HepG2 (cell line): ENCODE results near the gene TSPAN31. TPM values are rescaled to one million over a fixed set of nuclear protein-coding genes. Genes with fewer than 3 reads are reported as not detected.
A peak's percentile ranks its signal among the peaks of the same experiment; 100 is the strongest.

Experiments
- FOSL2 ChIP-seq: sonication (generic); formaldehyde crosslinking; IDR thresholded peaks from 2 replicates; pipeline ENCODE4 v1.4.0; 2020; ENCODE audit warnings: missing genetic modification reagents
- GABPB1 ChIP-seq: IDR thresholded peaks from 2 replicates; pipeline ENCODE4 v1.6.1; 2016; ENCODE audit warnings: mild to moderate bottlenecking, missing genetic modification reagents, moderate library complexity, missing compliant biosample characterization
- HDAC2 ChIP-seq: sonication (generic); formaldehyde crosslinking; IDR thresholded peaks from 2 replicates; pipeline ENCODE4 v1.4.0; 2020; ENCODE audit warnings: missing genetic modification reagents
- KAT8 ChIP-seq: IDR thresholded peaks from 2 replicates; pipeline ENCODE4 v1.6.1; 2016; ENCODE audit warnings: missing genetic modification reagents, missing compliant biosample characterization
- KLF12 ChIP-seq: sonication (generic); formaldehyde crosslinking; IDR thresholded peaks from 2 replicates; pipeline ENCODE4 v1.4.0; 2020; ENCODE audit warnings: missing genetic modification reagents, borderline replicate concordance
- NBN ChIP-seq: fragments of 450-650 bp; conservative IDR thresholded peaks from 2 replicates; pipeline ENCODE4 v1.6.1; 2017
- NFKB2 ChIP-seq: sonication (generic); formaldehyde crosslinking; IDR thresholded peaks from 2 replicates; pipeline ENCODE4 v1.4.0; 2020; ENCODE audit warnings: missing genetic modification reagents, borderline replicate concordance
- SOX6 ChIP-seq, 2 experiments: fragments of 450-650 bp in 1 of 2; sonication (generic) in 1 of 2; formaldehyde crosslinking in 1 of 2; IDR thresholded peaks; 2 replicates each; pipeline versions ENCODE4 v1.4.0 to v1.6.1; 2017 to 2020; ENCODE audit warnings: antibody characterized with exemption in 1 of 2, mild to moderate bottlenecking in 1 of 2, missing genetic modification reagents in 1 of 2
- ZNF12 ChIP-seq: sonication (generic); formaldehyde crosslinking; IDR thresholded peaks from 2 replicates; pipeline ENCODE4 v1.5.0; 2020; ENCODE audit warnings: missing genetic modification reagents
- ZNF510 ChIP-seq: sonication (generic); formaldehyde crosslinking; IDR thresholded peaks from 2 replicates; pipeline ENCODE4 v1.4.0; 2020; ENCODE audit warnings: low read depth, mild to moderate bottlenecking, missing genetic modification reagents
- ZNF761 ChIP-seq: sonication (generic); formaldehyde crosslinking; conservative IDR thresholded peaks from 2 replicates; pipeline ENCODE4 v1.4.0; 2020; ENCODE audit warnings: mild to moderate bottlenecking, missing genetic modification reagents
- polyA plus RNA-seq, 8 experiments: library from polyadenylated mRNA; depleted of rRNA in 3 of 8; stranded (reverse) in 7 of 8; unstranded in 1 of 8; fragments of >200 nt; fragmentation: Illumina TruSeq in 4 of 8; extraction: Trizol in 4 of 8; gene quantifications; 2 replicates each; pipeline versions ENCODE4 v1.2.1 to v1.2.3, GENCODE V29; 2011 to 2016; ENCODE audit warnings: low read depth in 4 of 8, missing spikeins in 1 of 8, mixed read lengths in 1 of 8; ENCODE audit not compliant: insufficient read depth in 1 of 8
- total RNA-seq, 5 experiments: library from RNA; depleted of rRNA; stranded (reverse); fragments of >200 nt; fragmentation: Illumina TruSeq; extraction: Trizol; gene quantifications; 2 replicates each; pipeline ENCODE4 v1.2.3, GENCODE V29; 2016; ENCODE audit warnings: low read depth in 1 of 5
- TF ChIP-seq, protein P1 (sequence below): sonication (generic); formaldehyde crosslinking; IDR thresholded peaks from 2 replicates; pipeline ENCODE4 v1.5.0; 2020; ENCODE audit warnings: mild to moderate bottlenecking, missing genetic modification reagents
- TF ChIP-seq, protein P2 (sequence below): sonication (generic); formaldehyde crosslinking; IDR thresholded peaks from 2 replicates; pipeline ENCODE4 v1.5.1; 2020; ENCODE audit warnings: mild to moderate bottlenecking, missing genetic modification reagents, moderate library complexity
- TF ChIP-seq, protein P3 (sequence below): sonication (generic); formaldehyde crosslinking; IDR thresholded peaks from 2 replicates; pipeline ENCODE4 v1.5.0; 2020; ENCODE audit warnings: mild to moderate bottlenecking, missing genetic modification reagents, borderline replicate concordance
- TF ChIP-seq, protein P4 (sequence below): sonication (generic); formaldehyde crosslinking; IDR thresholded peaks from 2 replicates; pipeline ENCODE4 v1.8.1; 2023; ENCODE audit warnings: mild to moderate bottlenecking, missing genetic modification reagents

The TSPAN31 gene
- total and polyA plus RNA-seq, 2 of the 13 experiments (the other 11 are each of a cell fraction or from before 2014, with no cell fraction given): 10.4 to 24.6 TPM

DNA sequence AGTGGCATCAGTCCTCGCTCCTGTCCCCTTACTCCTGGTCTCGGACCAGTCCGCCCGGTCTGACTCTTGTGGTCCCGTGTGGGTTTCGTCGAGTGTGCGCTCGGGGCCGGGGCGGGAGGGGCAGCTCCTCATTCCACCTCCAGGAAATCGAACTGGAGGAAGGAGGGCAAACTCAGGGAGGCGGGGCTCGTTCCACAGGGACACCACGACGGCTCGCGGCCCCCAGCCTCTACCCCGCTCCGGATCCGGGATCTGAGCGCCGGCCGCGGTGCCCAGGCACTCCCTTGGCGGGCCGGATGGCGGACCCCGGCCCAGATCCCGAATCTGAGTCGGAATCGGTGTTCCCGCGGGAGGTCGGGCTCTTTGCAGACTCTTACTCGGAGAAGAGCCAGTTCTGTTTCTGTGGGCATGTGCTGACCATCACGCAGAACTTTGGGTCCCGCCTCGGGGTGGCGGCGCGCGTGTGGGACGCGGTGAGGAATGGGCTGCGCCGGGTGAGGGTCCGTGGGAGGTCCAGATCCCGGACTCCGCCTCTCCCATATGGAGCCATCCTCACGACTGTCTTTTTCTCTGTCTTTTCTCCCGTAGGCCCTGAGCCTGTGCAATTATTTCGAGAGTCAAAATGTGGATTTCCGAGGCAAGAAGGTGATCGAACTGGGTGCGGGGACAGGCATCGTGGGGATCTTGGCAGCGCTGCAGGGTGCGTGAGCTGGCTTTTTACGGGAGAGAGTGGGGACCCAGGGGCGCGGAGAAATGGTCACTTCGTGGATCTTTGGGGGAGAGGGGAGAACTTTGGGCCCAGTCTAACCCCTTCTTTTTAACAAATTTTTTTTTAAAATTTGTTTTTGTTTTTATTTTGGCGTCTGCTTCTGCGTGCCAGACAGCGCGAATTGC lies 27.8 kb downstream of the TSPAN31 start, which contains the start of gene EEF1AKMT3 (continued):
- TF ChIP-seq, protein P1, sequence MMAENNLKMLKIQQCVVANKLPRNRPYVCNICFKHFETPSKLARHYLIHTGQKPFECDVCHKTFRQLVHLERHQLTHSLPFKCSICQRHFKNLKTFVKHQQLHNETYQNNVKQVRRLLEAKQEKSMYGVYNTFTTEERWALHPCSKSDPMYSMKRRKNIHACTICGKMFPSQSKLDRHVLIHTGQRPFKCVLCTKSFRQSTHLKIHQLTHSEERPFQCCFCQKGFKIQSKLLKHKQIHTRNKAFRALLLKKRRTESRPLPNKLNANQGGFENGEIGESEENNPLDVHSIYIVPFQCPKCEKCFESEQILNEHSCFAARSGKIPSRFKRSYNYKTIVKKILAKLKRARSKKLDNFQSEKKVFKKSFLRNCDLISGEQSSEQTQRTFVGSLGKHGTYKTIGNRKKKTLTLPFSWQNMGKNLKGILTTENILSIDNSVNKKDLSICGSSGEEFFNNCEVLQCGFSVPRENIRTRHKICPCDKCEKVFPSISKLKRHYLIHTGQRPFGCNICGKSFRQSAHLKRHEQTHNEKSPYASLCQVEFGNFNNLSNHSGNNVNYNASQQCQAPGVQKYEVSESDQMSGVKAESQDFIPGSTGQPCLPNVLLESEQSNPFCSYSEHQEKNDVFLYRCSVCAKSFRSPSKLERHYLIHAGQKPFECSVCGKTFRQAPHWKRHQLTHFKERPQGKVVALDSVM (CRISPR knock-in tag): peak; percentile 87
- TF ChIP-seq KAT8 (CRISPR knock-in tag) (no peak), ZNF12 (CRISPR knock-in tag) (0 out of 2 replicates have a peak, but pooled peaks have one; percentile 50), ZNF510 (CRISPR knock-in tag) (no peak), FOSL2 (CRISPR knock-in tag) (0 out of 2 replicates have a peak, but pooled peaks have one; percentile 2), KLF12 (CRISPR knock-in tag) (0 out of 2 replicates have a peak, but pooled peaks have one; percentile 59), GABPB1 (CRISPR knock-in tag) (peak; percentile 44; the same call in 1 of the 2 replicates), NFKB2 (peak; percentile 68; the same call in 1 of the 2 replicates), HDAC2 (CRISPR knock-in tag) (no peak; the same call in 1 of the 2 replicates), ZNF761 (CRISPR knock-in tag) (no peak; the same call in 1 of the 2 replicates), NBN (no peak), SOX6 (IDR thresholded peaks at IDR 0.05) (no peak), SOX6 (CRISPR knock-in tag; IDR thresholded peaks at IDR 0.05) (no peak)
- TF ChIP-seq, protein P2, sequence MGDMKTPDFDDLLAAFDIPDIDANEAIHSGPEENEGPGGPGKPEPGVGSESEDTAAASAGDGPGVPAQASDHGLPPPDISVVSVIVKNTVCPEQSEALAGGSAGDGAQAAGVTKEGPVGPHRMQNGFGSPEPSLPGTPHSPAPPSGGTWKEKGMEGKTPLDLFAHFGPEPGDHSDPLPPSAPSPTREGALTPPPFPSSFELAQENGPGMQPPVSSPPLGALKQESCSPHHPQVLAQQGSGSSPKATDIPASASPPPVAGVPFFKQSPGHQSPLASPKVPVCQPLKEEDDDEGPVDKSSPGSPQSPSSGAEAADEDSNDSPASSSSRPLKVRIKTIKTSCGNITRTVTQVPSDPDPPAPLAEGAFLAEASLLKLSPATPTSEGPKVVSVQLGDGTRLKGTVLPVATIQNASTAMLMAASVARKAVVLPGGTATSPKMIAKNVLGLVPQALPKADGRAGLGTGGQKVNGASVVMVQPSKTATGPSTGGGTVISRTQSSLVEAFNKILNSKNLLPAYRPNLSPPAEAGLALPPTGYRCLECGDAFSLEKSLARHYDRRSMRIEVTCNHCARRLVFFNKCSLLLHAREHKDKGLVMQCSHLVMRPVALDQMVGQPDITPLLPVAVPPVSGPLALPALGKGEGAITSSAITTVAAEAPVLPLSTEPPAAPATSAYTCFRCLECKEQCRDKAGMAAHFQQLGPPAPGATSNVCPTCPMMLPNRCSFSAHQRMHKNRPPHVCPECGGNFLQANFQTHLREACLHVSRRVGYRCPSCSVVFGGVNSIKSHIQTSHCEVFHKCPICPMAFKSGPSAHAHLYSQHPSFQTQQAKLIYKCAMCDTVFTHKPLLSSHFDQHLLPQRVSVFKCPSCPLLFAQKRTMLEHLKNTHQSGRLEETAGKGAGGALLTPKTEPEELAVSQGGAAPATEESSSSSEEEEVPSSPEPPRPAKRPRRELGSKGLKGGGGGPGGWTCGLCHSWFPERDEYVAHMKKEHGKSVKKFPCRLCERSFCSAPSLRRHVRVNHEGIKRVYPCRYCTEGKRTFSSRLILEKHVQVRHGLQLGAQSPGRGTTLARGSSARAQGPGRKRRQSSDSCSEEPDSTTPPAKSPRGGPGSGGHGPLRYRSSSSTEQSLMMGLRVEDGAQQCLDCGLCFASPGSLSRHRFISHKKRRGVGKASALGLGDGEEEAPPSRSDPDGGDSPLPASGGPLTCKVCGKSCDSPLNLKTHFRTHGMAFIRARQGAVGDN (CRISPR knock-in tag): peak; percentile 90
- TF ChIP-seq, protein P3, sequence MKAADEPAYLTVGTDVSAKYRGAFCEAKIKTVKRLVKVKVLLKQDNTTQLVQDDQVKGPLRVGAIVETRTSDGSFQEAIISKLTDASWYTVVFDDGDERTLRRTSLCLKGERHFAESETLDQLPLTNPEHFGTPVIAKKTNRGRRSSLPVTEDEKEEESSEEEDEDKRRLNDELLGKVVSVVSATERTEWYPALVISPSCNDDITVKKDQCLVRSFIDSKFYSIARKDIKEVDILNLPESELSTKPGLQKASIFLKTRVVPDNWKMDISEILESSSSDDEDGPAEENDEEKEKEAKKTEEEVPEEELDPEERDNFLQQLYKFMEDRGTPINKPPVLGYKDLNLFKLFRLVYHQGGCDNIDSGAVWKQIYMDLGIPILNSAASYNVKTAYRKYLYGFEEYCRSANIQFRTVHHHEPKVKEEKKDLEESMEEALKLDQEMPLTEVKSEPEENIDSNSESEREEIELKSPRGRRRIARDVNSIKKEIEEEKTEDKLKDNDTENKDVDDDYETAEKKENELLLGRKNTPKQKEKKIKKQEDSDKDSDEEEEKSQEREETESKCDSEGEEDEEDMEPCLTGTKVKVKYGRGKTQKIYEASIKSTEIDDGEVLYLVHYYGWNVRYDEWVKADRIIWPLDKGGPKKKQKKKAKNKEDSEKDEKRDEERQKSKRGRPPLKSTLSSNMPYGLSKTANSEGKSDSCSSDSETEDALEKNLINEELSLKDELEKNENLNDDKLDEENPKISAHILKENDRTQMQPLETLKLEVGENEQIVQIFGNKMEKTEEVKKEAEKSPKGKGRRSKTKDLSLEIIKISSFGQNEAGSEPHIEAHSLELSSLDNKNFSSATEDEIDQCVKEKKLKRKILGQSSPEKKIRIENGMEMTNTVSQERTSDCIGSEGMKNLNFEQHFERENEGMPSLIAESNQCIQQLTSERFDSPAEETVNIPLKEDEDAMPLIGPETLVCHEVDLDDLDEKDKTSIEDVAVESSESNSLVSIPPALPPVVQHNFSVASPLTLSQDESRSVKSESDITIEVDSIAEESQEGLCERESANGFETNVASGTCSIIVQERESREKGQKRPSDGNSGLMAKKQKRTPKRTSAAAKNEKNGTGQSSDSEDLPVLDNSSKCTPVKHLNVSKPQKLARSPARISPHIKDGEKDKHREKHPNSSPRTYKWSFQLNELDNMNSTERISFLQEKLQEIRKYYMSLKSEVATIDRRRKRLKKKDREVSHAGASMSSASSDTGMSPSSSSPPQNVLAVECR (CRISPR knock-in tag): no peak
- TF ChIP-seq, protein P4, sequence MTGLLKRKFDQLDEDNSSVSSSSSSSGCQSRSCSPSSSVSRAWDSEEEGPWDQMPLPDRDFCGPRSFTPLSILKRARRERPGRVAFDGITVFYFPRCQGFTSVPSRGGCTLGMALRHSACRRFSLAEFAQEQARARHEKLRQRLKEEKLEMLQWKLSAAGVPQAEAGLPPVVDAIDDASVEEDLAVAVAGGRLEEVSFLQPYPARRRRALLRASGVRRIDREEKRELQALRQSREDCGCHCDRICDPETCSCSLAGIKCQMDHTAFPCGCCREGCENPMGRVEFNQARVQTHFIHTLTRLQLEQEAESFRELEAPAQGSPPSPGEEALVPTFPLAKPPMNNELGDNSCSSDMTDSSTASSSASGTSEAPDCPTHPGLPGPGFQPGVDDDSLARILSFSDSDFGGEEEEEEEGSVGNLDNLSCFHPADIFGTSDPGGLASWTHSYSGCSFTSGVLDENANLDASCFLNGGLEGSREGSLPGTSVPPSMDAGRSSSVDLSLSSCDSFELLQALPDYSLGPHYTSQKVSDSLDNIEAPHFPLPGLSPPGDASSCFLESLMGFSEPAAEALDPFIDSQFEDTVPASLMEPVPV (CRISPR knock-in tag): 0 out of 2 replicates have a peak, but pooled peaks have one; percentile 26
